Ovary (tissue), 3 donors: ENCODE results near the gene MAGEA8.

Experiments used
- POLR2A ChIP-seq: fragments of 450-650 bp; IDR thresholded peaks from one replicate; pipeline ENCODE4 v1.6.1; 2017; ENCODE audit warnings: antibody characterized with exemption, mild to moderate bottlenecking, moderate library complexity
- TF ChIP-seq, protein P1 (sequence below), 3 donors: fragments of 450-650 bp in 2 of 3; fragments of 200-600 bp in 1 of 3; IDR thresholded peaks; one replicate each; pipeline versions ENCODE4 v1.5.1 to v1.8.0; 2016 to 2022; ENCODE audit warnings: antibody characterized with exemption in 3 of 3, mild to moderate bottlenecking in 1 of 3
- donor health status: DM: no; HTN: no; CAD: no.

DNA sequence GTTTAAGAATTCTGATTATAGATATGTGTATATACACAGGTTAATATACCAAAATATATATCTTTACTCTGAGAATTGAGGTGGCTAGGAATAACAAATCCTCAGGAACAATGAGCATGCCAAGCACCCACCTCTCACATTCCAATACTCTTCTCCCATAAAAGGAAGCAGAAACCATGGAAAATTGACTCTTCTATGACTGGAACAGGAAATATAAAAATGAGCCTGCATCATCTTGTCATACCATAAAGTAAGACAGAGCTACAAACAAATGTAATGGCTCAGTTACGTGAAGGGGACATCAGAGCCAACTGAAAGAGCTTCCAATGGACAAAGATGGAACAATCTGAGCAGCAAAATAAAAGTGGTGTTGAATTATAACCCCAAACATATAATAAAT, 3.8 kb upstream of the MAGEA8 start:
- TF ChIP-seq, protein P1, sequence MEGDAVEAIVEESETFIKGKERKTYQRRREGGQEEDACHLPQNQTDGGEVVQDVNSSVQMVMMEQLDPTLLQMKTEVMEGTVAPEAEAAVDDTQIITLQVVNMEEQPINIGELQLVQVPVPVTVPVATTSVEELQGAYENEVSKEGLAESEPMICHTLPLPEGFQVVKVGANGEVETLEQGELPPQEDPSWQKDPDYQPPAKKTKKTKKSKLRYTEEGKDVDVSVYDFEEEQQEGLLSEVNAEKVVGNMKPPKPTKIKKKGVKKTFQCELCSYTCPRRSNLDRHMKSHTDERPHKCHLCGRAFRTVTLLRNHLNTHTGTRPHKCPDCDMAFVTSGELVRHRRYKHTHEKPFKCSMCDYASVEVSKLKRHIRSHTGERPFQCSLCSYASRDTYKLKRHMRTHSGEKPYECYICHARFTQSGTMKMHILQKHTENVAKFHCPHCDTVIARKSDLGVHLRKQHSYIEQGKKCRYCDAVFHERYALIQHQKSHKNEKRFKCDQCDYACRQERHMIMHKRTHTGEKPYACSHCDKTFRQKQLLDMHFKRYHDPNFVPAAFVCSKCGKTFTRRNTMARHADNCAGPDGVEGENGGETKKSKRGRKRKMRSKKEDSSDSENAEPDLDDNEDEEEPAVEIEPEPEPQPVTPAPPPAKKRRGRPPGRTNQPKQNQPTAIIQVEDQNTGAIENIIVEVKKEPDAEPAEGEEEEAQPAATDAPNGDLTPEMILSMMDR (IDR thresholded peaks at IDR 0.05) = no peak
- no peak for TF ChIP-seq POLR2A
